Fibroblast of peridontal ligament (primary cell): ENCODE measurements around the gene KRTAP10-10.
"Not testable (repeated sequence)": the region's sequence is repeated elsewhere in the genome, so short reads cannot be mapped to it uniquely, and the experiment has no call there.

Source experiments
- DNase-seq: peaks from one replicate; pipeline ENCODE4 v3.0.0-alpha.2; 2010; ENCODE audit errors: extremely low read depth

KRTAP10-10 gene

DNA sequence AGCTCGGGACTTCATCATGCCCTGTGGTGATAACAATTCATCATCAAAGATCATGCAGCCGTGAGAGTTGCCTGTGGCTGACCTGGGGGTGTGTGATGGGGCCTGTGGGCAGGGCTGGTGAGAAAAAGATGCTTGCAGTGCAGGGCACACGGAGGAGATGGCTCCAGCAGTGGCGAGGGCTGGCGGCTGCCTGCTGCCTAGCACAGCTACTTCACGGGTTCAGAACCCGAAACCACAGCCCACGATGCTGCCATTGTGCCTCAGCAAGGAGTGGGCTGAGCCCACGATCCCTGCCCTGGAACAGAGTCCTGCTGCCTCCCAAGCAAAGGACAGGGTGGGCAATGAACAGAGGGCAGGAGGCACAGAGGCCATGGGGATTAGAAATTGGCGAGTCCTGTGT is 10.9 kb upstream of the KRTAP10-10 start:
- DNase-seq: no peak

DNA sequence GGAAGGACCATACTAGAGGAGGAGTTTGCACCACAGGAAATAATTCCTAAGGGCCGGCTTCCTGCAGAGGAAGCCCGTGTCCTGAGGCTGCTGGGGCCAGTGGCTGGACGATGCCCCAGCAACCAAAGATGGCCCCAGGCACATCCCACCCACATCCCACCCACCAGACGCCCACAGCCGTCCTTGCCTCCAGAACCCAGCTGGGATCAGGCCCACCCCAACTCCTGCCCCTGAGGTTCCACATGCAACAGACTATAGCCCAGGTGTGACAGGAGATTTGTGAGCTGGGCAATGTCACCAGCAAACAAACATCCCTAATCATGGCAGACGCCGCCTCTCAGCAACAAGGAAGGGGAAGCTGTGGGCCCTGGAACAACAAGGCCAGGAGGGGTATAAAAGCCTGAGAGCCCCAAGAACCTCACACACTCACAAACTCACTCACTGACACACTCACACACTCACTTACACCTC is 10.4 kb upstream of the KRTAP10-10 start, which contains the start of gene KRTAP10-9:
TSS of gene KRTAP10-9 (plus strand) at position 421 of the 471 bp plus-strand sequence. CDS start 79 bp downstream, outside the sequence.
- DNase-seq: no peak

DNA sequence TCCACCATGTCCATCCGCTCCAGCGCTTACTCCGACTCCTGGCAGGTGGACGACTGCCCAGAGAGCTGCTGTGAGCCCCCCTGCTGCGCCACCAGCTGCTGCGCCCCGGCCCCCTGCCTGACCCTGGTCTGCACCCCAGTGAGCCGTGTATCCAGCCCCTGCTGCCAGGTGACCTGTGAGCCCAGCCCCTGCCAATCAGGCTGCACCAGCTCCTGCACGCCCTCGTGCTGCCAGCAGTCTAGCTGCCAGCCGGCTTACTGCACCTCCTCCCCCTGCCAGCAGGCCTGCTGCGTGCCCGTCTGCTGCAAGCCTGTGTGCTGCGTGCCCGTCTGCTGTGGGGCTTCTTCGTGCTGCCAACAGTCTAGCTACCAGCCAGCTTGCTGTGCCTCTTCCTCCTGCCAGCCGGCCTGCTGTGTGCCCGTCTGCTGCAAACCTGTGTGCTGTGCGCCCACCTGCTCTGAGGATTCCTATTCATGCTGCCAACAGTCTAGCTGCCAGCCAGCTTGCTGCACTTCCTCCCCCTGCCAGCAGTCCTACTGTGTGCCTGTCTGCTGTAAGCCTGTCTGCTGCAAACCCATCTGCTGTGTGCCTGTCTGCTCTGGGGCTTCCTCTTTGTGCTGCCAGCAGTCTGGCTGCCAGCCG is 9.9 kb upstream of the KRTAP10-10 start:
- not testable (repeated sequence) for DNase-seq

DNA sequence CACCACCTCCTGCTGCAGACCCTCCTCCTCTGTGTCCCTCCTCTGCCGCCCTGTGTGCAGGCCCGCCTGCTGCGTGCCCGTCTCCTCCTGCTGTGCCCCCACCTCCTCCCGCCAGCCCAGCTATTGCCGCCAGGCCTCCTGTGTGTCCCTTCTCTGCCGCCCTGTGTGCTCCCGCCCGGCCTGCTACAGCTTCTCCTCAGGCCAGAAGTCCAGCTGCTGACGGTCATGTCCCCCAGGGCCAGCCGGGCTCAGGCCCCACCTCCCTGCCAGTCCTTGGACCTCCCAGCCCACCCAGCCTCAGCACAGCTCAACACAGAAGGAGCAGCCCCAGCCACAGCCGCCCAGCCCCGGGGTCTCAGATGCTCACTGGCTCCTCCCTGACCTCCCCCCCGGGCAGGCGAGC is 9.3 kb upstream of the KRTAP10-10 start:
- not testable (repeated sequence) for DNase-seq

DNA sequence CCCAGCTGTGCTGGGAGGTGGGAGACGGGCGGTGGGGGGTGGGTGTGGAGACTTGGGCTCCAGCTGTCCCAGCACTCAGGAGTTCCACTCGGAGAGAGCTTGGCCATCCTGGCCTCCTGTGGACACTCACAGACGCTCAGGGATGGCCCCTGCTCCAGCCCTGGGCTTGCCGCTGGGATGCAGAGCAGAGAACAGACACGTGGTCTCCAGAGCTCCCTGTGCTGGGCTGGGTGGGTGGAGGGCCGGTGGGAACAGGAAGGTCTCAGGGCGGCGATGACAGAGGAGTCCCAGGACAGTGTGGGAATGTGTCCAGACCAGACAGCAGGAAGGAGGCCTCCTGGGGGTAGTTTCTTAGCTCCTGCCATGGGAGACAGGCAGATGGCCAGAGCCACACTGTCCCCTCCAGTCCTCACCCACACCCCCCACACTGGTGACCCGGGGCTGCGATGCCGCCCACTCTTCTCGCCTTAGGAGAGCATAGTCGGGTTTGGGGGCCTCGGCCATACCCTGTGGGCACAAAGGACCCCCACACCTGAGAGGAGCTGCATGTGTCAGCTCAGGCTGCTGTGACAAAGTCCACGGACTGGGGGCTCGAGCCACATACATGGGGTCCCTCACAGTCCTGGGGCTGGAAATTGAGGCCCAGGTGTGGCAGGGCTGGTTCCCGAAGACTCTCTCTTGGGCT is 8.3 kb upstream of the KRTAP10-10 start:
- DNase-seq: no peak

DNA sequence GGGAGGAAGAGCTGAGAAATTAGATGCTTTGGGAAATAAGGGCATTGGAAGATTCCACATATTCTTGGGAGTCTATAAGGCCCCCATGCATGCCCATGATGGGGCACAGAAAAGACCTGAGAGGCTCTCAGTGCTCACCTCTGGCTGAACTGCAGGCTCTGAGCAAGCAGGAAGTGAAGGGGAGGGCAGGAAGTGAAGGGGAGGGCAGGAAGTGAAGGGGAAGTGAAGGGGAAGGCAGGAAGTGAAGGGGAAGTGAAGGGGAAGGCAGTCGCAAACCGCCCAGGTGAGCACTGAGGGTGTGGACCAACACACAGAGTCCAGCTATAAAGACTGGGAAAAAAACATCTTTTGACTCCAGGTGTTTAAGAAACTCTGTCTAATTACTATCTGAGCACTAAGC is 6.7 kb upstream of the KRTAP10-10 start:
- no peak for DNase-seq

DNA sequence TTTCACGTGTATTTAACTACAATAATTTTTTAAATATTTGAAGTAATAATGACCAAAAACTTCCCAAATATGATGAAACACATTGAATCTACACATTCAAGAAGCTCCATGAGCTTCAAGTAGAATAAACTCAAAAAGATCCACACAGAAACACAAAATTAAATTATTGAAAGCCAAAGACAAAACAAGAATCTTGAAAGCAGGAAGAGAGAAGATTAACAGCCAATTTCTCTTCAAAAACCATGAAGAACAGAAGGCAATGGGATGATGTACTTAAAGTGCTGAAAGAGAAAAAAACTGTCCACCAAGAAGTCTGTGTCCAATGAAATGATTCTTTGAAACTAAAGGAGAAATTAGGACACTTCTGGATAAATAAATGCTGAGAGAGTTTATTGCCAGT is 5.1 kb upstream of the KRTAP10-10 start:
- no peak for DNase-seq

DNA sequence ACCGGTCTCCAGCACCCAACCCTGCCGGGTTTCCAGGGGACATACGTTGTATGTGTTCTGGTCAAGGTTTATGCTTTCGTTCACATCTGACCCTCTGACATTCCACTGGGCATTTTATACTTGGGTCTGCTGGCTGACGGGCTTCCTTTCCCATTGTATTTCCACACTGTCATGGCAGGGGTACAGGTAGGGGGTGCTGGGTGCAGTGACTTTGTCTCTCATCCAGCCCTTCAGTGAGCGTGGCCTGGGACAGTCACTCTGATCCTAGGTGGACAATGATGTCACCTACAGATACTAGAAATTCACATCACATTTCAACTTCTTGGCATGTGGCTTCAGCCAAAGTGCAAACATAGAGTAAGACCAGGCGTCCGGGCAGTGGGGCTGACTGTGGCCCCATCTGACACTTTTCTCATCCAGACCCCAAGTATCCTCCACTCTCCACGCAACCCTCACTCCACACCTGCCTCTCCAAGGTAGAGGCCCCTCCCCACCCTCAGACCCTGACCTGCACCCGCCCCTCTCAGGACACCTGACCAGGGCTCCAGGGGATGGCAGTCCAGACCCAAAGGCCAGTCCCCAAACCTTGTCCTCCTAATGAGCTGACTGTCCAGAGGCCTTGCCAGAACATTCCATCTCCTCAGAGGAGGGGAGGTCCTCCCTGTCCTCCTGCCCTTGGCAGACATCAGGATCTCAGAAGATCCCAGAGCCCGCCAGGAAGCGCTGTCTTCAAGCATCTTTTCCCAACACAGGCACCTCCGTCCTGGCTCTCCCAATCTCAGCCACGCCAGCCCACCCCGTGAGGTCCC is 743 bp upstream of the KRTAP10-10 start:
- DNase-seq: no peak

DNA sequence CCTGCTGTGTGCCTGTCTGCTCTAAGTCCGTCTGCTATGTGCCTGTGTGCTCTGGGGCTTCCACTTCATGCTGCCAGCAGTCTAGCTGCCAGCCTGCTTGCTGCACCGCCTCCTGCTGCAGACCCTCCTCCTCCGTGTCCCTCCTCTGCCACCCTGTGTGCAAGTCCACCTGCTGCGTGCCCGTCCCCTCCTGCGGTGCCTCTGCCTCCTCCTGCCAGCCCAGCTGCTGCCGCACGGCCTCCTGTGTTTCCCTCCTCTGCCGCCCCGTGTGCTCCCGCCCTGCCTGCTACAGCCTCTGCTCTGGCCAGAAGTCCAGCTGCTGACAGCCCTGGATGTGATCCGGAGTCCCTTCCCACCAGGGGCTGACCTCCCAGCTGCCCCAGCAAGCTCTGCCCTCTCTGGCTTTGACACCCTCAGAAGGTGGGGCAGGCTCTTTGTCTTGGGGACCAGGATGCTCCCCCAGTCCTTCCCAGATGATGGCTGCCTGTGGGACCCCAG is 744 bp downstream of the KRTAP10-10 start:
- not testable (repeated sequence) for DNase-seq

DNA sequence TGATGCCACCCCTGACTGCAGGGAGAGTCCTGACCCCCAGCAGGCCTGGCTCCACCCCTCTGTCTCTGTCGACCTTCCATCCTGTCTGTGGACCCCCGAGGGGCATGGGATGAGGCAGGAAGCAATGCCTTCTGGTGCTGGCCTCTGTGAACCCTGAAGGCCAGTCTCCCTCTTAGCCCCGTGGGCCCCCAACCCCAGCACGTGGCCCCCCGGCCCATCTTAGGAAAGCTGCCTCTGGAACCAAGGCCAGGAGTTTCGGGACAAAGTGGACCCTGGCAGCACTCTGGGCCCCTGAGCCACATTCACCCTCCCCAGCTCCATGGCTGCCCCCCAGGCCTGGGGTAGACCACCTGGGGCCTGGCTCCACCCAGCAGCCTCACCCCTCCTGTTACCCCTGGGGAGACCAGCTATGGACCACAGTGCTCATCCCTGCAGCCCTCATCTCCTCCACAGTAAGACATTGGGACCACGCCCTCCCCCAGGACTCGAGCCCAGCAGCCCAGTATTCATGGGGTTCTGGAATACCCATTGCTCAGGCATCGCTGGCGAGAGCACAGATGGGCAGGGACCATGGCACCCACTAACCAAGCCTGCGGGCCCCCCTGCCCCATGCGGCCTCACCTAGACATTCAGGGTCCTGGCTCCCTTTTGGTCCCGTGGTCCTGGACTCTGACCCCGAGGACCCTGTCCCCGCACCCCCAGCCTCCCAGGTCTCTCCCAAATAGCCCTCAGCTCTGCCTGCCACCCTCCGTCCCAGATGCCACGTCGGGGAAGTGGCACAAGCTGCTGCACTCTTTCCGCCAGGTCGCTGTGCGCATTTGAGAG is 1.6 kb downstream of the KRTAP10-10 start:
- DNase-seq: not testable (repeated sequence)

DNA sequence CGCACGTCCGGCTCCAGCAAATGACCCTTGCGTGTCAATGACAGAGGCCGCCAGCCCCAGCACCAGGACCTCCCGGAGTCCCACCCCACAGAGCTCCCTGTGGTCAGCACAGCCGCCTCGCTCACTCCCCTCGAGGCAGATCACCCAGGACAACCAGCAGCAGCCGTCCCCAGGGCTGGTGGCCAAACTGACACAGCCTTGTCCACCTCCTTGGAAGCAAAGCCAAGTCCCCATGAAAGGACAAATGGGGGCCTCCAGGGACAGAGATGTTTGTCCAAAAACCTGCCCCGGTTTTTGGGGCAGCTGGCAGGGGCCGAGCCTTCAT is 2.1 kb downstream of the KRTAP10-10 start:
- no peak for DNase-seq

DNA sequence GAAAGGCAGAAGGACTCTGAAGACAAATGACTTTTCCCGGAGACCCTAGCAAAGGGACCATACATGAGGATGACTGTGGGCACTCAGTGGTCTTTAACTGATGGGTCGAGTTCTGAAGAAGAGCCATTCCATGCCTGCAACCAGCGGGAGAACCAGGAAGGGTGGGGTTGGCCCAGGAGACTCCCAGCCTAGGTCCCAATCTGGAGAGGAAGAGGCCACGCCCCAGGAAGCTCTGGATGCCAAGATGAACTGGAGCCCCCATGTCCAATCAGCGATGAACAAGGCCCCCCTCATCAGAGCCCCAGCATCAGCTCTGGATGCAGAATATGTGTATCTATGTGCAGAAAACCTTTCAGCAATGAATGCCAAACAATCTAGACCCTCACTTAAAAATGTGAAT is 3.6 kb downstream of the KRTAP10-10 start:
- DNase-seq: no peak

DNA sequence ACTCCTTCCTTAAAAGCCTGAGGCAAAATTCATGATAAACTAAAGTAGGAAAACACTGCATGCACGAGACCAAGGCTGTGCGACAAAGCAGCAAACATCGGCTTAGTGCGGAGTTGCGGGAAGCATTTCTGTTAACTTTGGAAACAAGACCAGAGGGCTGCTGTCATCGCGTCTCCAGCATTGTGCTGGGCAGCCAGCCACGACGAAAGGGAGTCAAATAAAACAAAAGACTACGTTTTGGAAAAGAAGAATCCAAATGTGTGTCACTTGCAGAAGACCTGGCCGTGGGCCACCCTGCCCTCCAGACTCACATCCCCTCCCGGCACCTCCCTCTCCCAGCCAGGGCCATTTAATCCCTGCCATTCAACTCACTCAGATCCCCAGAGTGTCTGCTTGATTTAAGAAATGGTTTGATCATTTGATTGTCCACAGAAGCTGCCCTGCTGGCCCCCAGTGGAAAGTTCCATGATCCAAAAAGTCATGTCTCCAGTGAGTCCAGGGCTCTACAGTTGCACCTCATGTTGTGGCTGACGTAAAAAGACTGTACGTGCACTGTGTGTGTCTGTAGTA is 6.7 kb downstream of the KRTAP10-10 start:
- no peak for DNase-seq

DNA sequence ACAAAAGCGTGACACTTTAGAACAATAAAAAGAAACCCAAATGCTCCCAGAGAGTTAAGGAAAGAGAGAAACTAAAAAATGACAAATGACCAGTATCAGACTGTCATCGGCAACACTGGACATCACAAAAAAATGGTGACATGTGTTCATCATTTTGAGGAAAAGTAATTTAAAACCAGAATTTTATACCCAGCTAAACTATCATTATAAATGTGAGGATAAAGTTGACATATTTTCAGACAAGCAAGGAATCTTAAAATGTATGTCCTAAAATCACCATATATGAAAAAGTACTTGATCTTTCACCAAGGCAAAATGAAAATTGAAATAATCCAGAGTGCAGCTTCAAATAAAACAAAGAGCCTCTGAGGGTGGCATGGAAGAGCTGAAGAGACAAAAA is 7.7 kb downstream of the KRTAP10-10 start:
- no peak for DNase-seq

DNA sequence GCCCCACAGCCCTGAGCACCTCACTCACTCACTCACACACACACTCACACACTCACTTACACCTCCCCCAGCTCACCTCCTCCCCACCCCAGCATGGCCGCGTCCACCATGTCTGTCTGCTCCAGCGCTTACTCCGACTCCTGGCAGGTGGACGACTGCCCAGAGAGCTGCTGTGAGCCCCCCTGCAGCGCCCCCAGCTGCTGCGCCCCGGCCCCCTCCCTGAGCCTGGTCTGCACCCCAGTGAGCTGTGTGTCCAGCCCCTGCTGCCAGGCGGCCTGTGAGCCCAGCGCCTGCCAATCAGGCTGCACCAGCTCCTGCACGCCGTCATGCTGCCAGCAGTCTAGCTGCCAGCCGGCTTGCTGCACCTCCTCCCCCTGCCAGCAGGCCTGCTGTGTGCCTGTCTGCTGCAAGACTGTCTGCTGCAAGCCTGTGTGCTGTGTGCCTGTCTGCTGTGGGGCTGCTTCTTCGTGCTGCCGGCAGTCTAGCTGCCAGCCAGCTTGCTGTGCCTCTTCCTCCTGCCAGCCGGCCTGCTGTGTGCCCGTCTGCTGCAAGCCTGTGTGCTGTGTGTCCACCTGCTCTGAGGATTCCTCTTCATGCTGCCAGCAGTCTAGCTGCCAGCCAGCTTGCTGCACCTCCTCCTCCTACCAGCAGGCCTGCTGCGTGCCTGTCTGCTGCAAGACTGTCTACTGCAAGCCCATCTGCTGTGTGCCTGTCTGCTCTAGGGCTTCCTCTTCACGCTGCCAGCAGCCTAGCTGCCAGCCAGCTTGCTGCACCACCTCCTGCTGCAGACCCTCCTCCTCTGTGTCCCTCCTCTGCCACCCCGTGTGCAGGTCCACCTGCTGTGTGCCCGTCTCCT is 9.4 kb downstream of the KRTAP10-10 start, which contains the start of gene KRTAP10-11:
TSS of gene KRTAP10-11 (plus strand) at position 49 of the 856 bp plus-strand sequence. CDS start at position 94, 45 bp downstream.
- not testable (repeated sequence) for DNase-seq

DNA sequence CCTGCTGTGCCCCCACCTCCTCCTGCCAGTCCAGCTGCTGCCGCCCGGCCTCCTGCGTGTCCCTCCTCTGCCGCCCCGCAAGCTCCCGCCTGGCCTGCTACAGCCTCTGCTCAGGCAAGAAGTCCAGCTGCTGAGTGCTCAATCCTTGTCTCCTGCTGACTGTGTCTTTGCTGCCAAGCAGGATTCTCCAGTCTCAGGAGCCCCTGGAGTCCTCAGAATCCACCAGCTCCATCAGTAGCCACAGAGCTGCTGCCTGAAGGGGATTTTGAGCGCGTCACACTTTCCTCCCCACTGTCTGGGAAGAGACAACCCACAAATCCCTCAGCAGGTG is 10.0 kb downstream of the KRTAP10-10 start:
- DNase-seq: no peak

DNA sequence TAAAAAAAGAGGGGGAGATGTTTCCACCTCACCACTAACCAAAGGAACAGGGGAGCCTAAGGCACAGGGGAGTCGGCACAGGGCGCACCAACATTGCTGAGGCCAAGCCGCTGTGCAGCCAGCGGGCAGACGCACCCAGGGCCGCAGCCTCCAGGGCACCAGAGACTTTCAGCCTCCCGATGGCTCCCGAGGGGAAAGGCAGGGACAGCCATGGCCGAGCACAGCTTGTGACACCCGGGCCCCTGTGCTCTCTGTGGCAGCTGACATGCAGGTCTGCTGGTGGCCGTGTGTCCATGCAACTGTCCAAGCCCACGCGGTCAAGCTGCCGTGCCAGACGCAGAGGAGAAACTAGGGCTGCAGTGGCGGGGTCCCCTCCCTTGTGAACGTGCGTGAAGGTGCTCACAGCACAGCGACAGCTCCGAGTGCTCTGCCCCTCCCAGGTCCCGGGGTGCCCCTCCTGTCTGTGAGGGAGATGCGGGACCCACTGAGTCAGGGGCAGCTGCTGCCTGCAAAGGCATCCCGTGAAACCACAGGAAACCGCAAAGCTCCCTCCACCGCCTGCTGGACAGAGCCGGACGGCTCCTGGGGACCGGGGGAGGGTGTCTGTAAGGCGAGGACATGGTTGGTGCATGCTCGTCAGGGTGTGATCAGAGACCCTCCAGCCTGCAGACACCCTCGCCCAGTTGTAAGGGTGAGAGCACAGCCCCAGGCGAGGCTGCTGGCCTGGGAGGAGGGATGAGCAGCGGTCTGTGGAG is 11.6 kb downstream of the KRTAP10-10 start:
- no peak for DNase-seq

DNA sequence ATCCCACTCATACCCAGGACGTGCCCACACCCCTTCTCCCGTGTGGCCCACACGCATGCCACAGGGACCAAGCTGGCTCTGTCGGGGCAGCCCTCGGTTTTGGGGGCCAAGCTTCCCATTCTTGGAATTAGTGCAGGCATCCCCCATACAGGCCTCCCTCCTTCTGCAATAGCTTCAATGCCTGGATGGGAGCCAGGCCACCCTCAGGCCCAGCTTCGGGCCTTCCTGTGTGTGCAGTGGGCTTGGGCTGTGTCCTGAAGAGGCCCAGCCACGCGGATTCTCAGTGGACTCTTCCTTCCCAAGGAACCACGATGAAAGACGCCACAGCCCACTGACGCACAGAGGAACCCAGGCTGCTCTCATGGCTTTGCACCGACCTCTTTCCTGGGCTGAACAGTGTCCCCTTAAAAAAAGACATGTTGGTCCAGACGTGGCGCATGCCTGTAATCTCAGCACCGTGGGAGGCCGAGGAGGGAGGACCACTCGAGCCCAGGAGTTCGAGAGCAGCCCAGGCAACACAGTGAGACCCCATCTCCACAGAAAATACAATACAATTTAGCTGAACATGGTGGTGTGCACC is 12.5 kb downstream of the KRTAP10-10 start:
- no peak for DNase-seq
